Islet precursor cell (in vitro differentiated cells): Measurements from ENCODE around the gene VAPB.

ENCODE experiments used
- DNase-seq: peaks from one replicate; pipeline ENCODE4 v3.0.0-alpha.2; 2018

Gene VAPB

GRCh38 chr20:58381627-58382026, 7.4 kb upstream of the VAPB start:
- no peak for DNase-seq

GRCh38 chr20:58382096-58382495, 6.9 kb upstream of the VAPB start:
- DNase-seq, result no peak

GRCh38 chr20:58384821-58385220, 4.2 kb upstream of the VAPB start:
- DNase-seq, result no peak

GRCh38 chr20:58388028-58388601, 914 bp upstream of the VAPB start:
- no peak for DNase-seq

GRCh38 chr20:58389324-58389967, 417 bp downstream of the VAPB start:
- DNase-seq, result no peak

- DNase-seq, result no peak
These were observed 1.1 kb downstream of the VAPB start for GRCh38 chr20:58389968-58390658.

- DNase-seq, result no peak
These were observed 1.6 kb downstream of the VAPB start for GRCh38 chr20:58390659-58391035.

GRCh38 chr20:58392286-58392685, 3.3 kb downstream of the VAPB start:
- no peak for DNase-seq

GRCh38 chr20:58393299-58393698, 4.3 kb downstream of the VAPB start:
- DNase-seq, result no peak

- DNase-seq, result no peak
These were observed 5.8 kb downstream of the VAPB start for GRCh38 chr20:58394801-58395200.

GRCh38 chr20:58395604-58396003, 6.6 kb downstream of the VAPB start:
- DNase-seq, result no peak

- no peak for DNase-seq
These were observed 8.4 kb downstream of the VAPB start for GRCh38 chr20:58397429-58397828.

GRCh38 chr20:58398254-58398653, 9.2 kb downstream of the VAPB start:
- no peak for DNase-seq

GRCh38 chr20:58399926-58400325, 10.9 kb downstream of the VAPB start:
- DNase-seq, result no peak

- DNase-seq, result no peak
These were observed 12.1 kb downstream of the VAPB start for GRCh38 chr20:58401162-58401561.

GRCh38 chr20:58402305-58402704, 13.3 kb downstream of the VAPB start:
- no peak for DNase-seq

GRCh38 chr20:58402827-58403226, 13.8 kb downstream of the VAPB start:
- no peak for DNase-seq

- DNase-seq, result no peak
These were observed 14.2 kb downstream of the VAPB start for GRCh38 chr20:58403272-58403671.

- DNase-seq, result no peak
These were observed 16.7 kb downstream of the VAPB start for GRCh38 chr20:58405504-58406291.

- no peak for DNase-seq
These were observed 17.5 kb downstream of the VAPB start for GRCh38 chr20:58406422-58407001.

- no peak for DNase-seq
These were observed 18.3 kb downstream of the VAPB start for GRCh38 chr20:58407201-58407873.

GRCh38 chr20:58407966-58408557, 19.0 kb downstream of the VAPB start:
- no peak for DNase-seq
